Amniotic epithelial cell (primary cell): ENCODE data around the gene RAB11FIP2.

Experiments
- DNase-seq: peaks from one replicate; pipeline ENCODE4 v3.0.0-alpha.2; 2010; ENCODE audit warnings: low read depth

The RAB11FIP2 gene

GRCh38 chr10:118034791-118035261 is 11.9 kb downstream of the RAB11FIP2 start:
- peak; percentile 12 for DNase-seq

DNA sequence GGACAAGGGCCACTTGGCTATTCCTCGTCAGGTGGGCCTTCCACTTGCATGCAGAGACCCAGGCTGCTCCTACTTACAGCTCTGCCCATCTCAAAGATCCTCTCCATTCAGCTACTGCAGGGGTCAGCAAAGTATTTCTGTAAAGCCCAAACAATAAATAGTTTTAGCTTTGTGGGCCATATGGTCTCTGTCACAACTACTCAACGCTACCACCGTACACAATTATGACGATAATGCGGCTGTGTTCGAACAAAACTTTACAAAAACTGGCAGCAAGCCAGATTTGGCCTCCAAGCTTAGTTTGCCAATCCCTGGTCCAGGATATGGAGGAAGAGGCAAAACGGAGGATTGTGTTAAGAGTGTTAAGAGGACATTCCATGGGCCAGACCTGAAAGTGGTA is 12.8 kb downstream of the RAB11FIP2 start:
- DNase-seq, result peak; percentile 57

DNA sequence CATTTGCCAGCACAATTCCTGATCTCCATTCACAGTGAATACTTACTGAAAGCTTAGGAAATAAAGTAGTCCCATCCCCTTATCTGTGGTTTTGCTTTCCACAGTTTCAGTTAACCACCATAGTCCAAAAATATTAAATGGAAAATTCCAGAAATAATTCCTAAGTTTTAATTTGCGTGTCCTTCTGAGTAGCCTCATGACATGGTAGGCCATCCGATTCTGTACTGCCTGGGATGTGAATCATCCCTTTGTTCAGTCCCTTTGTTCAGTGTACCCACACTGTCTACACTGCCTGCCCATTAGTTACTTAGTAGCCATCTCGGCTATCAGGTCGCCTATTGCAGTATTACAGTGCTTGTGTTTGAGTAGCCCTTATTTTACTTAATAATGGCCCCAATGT is 14.2 kb downstream of the RAB11FIP2 start:
- DNase-seq, result peak; percentile 10

DNA sequence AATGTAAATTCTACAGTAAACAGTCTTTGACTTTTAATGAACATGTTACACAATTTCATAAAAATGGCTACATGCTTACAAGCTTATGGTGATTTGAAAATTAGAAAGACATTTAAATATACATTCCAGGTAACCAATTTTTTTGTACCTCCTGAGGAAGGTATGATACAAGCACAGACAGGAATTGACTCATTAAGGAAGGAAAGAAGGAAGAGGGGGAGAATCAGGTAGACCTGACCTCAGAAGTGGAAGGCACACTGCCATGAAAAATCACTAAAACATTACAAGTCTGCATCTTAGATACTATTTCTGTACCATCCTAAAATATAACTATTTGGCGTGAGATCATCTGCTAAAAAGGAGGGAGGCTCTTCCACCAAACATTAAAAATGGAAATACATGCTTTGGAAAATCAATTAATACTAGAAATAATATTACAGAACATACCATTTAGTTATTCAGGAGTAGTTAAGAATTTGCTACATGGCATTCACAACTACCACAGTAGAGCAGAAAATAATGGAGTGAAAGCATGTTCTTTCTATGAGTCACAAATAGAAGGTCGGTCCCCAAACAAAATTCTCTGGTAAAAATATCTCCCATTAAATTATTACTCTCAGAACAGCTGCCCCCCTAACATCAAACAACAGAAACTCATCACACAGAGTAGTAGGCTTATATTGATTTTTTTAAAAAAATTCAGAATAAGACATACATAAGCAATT is 15.2 kb downstream of the RAB11FIP2 start:
- no peak for DNase-seq

- no peak for DNase-seq
Measured at GRCh38 chr10:118028619-118029018, 18.1 kb downstream of the RAB11FIP2 start.

DNA sequence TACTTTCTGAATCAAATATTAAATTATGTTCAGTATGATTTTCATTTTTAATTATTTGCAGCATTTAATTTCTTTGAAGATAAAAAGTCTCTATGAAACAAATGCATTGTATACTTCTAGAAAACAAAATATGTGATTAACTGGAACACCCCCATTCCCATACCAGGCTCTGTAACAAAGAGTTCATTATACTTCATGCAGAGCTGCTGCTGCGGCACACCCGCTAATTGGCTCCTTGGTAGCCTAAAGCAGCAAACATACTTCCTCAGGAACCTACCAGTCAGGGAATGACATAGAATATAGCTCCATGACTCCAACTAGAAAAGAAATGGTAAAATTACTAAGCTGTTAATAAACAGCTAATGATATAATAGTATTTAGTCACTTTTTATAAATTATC is 19.3 kb downstream of the RAB11FIP2 start:
- no peak for DNase-seq

DNA sequence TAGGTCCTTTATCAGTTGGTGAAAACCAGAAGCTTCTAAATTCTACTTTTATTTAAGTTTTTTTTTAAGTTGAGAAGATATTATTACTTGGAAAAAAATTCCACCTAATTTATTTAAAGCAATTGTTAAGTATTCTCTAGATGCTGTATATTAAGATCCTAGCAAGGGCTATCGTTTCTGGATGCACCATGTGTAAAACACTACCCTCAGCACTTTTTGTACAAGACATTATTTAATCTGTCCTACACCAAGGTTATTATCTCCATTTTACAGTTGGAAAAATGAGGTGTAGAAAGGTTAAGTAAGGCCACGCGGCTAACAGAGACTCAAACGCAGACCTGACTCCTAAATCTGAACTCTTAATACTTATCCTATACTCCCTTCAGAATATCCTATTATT is 19.8 kb downstream of the RAB11FIP2 start:
- no peak for DNase-seq

DNA sequence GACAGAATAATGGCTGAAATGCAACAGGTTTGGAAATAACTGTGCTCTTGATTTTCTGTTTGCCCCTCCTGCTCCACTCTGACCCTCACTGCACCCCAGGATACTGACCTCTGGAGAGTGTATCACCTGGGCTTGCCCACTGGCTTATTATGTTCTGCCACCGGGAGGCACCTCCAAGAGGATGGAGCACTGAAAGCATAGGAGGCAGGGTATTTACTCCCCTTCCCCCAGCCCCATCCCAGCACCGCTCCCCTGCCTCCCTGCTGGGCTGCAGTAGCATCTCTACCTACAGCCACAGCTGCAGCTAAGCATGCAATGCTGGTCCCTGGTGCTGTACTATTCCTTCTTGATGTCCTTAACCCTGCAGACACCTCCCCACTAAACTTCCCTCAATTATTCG is 26.4 kb downstream of the RAB11FIP2 start:
- no peak for DNase-seq

DNA sequence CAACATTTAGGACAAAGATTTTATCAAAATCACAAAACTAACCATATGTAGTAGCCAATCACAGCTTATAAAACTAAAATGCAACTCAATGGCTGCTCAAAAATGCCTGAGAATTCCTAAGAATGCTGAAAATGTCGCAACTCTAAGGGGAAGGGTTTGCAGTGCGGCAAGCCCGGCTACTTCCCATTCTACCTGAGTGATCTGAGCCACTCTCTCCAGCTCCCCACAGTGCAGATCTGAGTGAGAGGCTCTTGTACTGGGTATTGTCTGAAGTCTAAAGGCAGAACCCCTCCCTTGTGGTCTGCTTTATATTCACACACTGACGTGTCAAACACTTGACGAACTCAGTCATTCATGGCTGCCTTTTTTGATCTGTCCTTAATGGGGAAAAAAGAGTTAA is 28.9 kb downstream of the RAB11FIP2 start:
- DNase-seq, result peak; percentile 42

DNA sequence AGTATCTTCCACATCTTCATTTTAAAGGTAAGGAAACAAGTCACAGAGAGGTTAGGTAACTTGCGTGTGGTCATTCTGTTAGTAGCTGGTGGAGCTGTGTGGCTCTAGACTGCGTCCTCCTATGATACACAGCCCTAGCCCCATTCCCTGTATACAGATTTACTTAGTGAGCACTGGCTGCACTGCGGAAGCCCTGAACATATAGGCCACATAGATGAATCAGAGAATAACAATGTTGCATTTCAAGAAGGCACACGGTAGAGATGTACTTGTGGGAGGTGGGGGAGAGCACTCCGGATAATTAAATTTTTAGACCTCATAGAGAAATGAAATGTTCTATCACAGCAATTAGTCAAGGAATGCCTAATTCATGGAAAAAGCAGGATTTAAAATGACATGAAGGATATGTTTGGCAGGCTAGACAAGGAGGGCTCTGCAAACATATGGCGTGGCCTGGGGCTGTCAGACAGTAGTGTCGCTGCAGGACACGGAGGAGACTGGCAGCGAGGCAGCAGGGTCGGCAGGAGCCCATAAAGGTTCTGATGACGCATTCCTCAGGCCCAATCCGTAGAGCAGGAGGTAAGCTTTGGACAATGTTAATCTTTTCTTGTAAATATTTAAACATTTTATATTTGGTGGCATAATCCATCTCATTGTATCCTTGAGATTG is 29.5 kb downstream of the RAB11FIP2 start:
- no peak for DNase-seq

DNA sequence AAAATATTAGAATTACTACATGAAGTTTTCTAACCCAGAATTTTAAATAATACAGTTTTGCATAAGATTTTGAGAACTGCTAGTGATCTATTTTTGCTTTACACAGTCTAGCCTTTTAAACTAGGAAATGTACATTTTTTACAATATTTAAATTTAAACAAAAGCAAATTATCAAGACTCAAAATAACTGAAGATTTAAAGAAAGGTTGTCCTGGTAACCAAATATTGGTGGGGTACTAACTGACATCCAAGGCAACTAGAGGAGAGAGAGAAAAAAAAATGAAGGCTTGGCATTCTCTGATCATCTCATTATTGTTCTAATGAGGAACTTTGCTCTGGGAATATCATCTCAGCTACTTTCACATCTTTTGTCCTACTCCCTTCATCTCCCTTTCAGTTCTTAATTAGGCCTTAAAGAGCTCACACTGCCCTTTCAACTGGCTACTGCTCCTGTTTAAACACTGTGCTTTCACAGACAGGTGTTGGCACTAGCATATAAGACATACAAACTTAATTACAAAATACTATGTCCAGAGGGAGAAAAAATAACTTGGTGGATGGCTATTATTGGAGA is 33.7 kb downstream of the RAB11FIP2 start:
- no peak for DNase-seq

DNA sequence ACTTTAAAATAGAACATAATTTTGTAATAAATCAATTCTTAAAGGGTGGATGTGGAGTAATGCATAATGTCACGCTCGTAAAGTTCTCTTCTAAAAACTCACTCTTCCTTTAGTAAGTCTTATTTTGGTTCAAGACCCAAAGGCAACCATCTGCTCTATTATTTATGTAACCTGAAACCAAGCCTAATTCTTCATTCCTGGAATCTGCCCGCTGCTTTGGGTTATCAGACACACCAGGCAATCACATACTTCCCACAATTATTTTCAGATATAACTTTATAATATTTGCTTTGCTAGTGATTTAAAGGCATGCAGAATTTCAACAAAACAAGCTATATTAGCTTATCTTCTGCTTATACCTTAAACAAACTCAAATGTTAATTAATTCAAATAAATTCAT is 39.0 kb downstream of the RAB11FIP2 start:
- DNase-seq, result no peak

- no peak for DNase-seq
Measured at GRCh38 chr10:118003126-118003525, 43.6 kb downstream of the RAB11FIP2 start.

- peak; percentile 36 for DNase-seq
Measured at GRCh38 chr10:118002581-118002980, 44.2 kb downstream of the RAB11FIP2 start.

DNA sequence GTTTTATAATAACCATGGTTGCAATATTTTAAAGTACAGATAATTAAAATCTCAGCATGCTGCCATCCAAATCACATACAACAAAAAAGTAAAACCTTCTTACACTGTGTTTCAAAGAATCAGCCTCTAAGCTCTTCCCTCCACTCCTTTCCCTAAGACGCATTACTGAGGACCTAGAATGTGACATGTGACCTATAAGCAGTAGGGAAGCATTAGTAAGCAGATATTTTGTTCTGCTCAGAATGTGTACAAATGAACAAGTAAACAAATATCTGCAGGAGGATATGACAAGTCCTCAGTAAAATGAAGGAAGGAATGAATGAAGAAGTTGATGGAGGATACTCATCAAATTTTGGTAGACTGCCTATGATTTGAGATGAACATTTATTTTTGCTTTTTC is 49.1 kb downstream of the RAB11FIP2 start:
- DNase-seq, result no peak

DNA sequence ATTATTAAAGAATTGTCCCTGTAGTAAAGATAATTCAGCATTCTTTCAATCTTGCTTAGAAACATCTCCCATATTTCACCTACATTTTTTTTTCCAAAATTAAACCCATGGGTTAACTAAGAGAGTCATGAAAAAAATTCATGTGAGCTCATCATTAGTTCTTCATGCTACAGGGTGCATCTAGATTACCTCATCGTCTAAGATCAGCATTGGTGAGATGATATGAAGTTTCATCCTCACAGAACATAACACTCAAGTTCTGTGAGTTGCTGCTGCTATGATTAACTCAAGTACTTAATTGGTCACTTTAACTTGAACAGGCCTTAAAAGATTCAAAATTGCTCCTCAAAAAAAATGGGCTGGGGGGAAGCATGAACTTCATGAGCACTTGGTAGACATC is 50.0 kb downstream of the RAB11FIP2 start:
- DNase-seq, result no peak

- no peak for DNase-seq
Measured at GRCh38 chr10:117994771-117995170, 52.0 kb downstream of the RAB11FIP2 start.

GRCh38 chr10:117993166-117993565 is 53.6 kb downstream of the RAB11FIP2 start:
- DNase-seq, result no peak

GRCh38 chr10:117991701-117992100 is 55.0 kb downstream of the RAB11FIP2 start:
- DNase-seq, result no peak

GRCh38 chr10:117989962-117990361 is 56.8 kb downstream of the RAB11FIP2 start:
- no peak for DNase-seq

DNA sequence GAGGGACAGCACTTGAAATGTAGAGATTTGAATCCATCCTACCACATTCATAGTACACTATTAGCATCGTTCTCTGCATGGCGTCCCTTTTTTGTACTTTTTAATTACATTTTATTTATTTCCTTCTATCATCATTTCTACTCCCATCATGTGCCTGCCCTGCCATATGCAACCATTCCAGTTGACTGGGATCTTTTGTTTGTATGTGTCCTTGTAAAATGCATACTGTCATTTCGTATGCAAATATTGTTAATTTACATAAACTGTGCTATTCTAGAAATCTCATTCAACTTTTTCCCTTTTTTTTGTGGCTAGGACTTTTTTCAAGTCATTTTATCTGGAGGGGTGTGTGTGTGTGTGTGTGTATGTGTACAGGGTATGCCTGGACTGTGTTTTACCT is 57.9 kb downstream of the RAB11FIP2 start:
- no peak for DNase-seq

GRCh38 chr10:117987244-117987909 is 59.4 kb downstream of the RAB11FIP2 start:
- no peak for DNase-seq

DNA sequence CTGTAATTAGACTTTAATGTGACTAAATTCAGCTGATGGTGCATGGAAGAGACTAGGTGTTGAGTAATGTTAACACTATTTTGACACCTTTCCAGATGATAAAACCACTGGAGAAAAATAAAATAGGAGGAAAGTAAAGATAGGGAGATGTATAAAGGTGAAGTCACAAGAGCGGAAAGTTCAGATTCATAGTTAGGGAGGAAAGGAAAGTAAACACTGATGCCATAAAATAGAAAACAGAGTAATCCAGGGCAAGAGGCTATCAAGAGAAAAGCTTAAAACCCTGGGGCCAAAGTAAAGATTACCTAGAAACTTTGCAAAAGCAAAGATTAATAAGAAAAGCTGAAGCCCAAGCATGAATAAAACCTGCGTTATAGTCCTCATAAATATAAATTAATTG is 62.8 kb downstream of the RAB11FIP2 start:
- DNase-seq, result no peak
